ENCODE results near the gene ABL2. TPM values are rescaled to one million over a fixed set of nuclear protein-coding genes. Genes with fewer than 3 reads are reported as not detected.
A peak's percentile ranks its signal among the peaks of the same experiment; 100 is the strongest.

ABL2 gene
- total and polyA plus RNA-seq, 9 of the 15 experiments (the other 6 are each of a cell fraction or from before 2014, with no cell fraction given) = 1.4 to 15.0 (median 8.6) TPM

DNA sequence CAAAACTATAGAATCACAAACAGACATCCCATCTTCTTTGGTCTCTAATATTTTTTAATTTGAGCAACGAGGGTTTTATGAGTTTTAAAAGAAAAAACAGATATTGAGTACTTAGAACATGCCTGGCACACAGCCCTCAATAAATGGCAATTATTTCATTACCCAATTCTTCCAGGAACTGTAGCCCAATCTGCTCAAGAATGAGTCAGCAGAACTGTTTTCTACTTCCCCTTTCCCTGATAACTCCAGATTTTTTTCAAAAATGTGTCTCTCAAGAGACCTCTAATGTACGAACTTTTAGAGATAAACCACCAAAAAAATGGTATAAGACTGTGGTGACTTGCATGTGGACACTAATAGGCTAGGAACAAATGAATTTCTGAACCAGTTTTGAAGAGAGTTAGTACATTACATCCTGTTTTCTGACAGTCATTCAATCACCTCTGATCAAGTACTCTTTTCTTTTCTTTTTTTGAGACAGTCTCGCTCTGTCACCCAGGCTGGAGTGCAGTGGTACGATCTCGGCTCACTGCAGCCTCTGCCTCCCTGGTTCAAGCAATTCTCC lies 11.5 kb downstream of the ABL2 start (continued):
- TF ChIP-seq, protein P1, sequence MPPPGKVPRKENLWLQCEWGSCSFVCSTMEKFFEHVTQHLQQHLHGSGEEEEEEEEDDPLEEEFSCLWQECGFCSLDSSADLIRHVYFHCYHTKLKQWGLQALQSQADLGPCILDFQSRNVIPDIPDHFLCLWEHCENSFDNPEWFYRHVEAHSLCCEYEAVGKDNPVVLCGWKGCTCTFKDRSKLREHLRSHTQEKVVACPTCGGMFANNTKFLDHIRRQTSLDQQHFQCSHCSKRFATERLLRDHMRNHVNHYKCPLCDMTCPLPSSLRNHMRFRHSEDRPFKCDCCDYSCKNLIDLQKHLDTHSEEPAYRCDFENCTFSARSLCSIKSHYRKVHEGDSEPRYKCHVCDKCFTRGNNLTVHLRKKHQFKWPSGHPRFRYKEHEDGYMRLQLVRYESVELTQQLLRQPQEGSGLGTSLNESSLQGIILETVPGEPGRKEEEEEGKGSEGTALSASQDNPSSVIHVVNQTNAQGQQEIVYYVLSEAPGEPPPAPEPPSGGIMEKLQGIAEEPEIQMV (tag; conservative IDR thresholded peaks at IDR 0.05; ENCODE audit: low read depth) = no peak
- TF ChIP-seq ZNF175 (CRISPR knock-in tag; IDR thresholded peaks at IDR 0.05; ENCODE audit: low read depth) = no peak
- no peak for TF ChIP-seq MYNN (IDR thresholded peaks at IDR 0.05)
- TF ChIP-seq MYNN (CRISPR knock-in tag; IDR thresholded peaks at IDR 0.05) = no peak
- TF ChIP-seq NONO (IDR thresholded peaks at IDR 0.05; ENCODE audit: low read depth in 2 of 2, low read length in 1 of 2) = 0 out of 4 replicates have a peak, but pooled peaks of 1 of the 2 experiments have one; percentile 7
- TF ChIP-seq PTRF (tag; IDR thresholded peaks at IDR 0.05) = no peak
- TF ChIP-seq TGIF2 (CRISPR knock-in tag; IDR thresholded peaks at IDR 0.05) = no peak
- TF ChIP-seq, protein P2, sequence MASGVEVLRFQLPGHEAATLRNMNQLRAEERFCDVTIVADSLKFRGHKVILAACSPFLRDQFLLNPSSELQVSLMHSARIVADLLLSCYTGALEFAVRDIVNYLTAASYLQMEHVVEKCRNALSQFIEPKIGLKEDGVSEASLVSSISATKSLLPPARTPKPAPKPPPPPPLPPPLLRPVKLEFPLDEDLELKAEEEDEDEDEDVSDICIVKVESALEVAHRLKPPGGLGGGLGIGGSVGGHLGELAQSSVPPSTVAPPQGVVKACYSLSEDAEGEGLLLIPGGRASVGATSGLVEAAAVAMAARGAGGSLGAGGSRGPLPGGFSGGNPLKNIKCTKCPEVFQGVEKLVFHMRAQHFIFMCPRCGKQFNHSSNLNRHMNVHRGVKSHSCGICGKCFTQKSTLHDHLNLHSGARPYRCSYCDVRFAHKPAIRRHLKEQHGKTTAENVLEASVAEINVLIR (CRISPR knock-in tag; IDR thresholded peaks at IDR 0.05) = no peak
- TF ChIP-seq ATF7 (IDR thresholded peaks at IDR 0.05) = 0 out of 2 replicates have a peak, but pooled peaks have one; percentile 55
- no peak; the same call in 1 of the 2 replicates for TF ChIP-seq CREM (IDR thresholded peaks at IDR 0.05; ENCODE audit: low read depth)
- TF ChIP-seq, protein P3, sequence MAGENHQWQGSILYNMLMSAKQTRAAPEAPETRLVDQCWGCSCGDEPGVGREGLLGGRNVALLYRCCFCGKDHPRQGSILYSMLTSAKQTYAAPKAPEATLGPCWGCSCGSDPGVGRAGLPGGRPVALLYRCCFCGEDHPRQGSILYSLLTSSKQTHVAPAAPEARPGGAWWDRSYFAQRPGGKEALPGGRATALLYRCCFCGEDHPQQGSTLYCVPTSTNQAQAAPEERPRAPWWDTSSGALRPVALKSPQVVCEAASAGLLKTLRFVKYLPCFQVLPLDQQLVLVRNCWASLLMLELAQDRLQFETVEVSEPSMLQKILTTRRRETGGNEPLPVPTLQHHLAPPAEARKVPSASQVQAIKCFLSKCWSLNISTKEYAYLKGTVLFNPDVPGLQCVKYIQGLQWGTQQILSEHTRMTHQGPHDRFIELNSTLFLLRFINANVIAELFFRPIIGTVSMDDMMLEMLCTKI (IDR thresholded peaks at IDR 0.05; ENCODE audit: partially characterized antibody) = no peak
- TF ChIP-seq, protein P4, sequence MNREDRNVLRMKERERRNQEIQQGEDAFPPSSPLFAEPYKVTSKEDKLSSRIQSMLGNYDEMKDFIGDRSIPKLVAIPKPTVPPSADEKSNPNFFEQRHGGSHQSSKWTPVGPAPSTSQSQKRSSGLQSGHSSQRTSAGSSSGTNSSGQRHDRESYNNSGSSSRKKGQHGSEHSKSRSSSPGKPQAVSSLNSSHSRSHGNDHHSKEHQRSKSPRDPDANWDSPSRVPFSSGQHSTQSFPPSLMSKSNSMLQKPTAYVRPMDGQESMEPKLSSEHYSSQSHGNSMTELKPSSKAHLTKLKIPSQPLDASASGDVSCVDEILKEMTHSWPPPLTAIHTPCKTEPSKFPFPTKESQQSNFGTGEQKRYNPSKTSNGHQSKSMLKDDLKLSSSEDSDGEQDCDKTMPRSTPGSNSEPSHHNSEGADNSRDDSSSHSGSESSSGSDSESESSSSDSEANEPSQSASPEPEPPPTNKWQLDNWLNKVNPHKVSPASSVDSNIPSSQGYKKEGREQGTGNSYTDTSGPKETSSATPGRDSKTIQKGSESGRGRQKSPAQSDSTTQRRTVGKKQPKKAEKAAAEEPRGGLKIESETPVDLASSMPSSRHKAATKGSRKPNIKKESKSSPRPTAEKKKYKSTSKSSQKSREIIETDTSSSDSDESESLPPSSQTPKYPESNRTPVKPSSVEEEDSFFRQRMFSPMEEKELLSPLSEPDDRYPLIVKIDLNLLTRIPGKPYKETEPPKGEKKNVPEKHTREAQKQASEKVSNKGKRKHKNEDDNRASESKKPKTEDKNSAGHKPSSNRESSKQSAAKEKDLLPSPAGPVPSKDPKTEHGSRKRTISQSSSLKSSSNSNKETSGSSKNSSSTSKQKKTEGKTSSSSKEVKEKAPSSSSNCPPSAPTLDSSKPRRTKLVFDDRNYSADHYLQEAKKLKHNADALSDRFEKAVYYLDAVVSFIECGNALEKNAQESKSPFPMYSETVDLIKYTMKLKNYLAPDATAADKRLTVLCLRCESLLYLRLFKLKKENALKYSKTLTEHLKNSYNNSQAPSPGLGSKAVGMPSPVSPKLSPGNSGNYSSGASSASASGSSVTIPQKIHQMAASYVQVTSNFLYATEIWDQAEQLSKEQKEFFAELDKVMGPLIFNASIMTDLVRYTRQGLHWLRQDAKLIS (CRISPR knock-in tag; IDR thresholded peaks at IDR 0.05) = no peak
- TF ChIP-seq CBFA2T3 (IDR thresholded peaks at IDR 0.05) = peak; percentile 60
- no peak for TF ChIP-seq ZC3H8 (IDR thresholded peaks at IDR 0.05)
- TF ChIP-seq MAFG (tag; conservative IDR thresholded peaks at IDR 0.05) = peak; percentile 98
- no peak for TF ChIP-seq MYBL2 (IDR thresholded peaks at IDR 0.05; ENCODE audit: low read depth)
- no peak for TF ChIP-seq MYBL2 (CRISPR knock-in tag; IDR thresholded peaks at IDR 0.05; ENCODE audit: borderline replicate concordance)
- TF ChIP-seq ZFX (CRISPR knock-in tag; IDR thresholded peaks at IDR 0.05) = no peak
